Left kidney (tissue), 8 donors: ENCODE results near the gene XAF1. TPM values are rescaled to one million over a fixed set of nuclear protein-coding genes. Genes with fewer than 3 reads are reported as not detected.
A peak's percentile ranks its signal among the peaks of the same experiment; 100 is the strongest.
"Not testable (repeated sequence)": the region's sequence is repeated elsewhere in the genome, so short reads cannot be mapped to it uniquely, and the experiment has no call there.

Experiments
- DNase-seq: peaks from one replicate; pipeline ENCODE4 v3.0.0-alpha.2; 2013
- long read RNA-seq, 8 donors: transcript quantifications; one replicate each; lab custom pipeline, GENCODE V29; 2026
- polyA plus RNA-seq: library from polyadenylated mRNA; unstranded; fragments of 120-200 nt; gene quantifications from one replicate; pipeline ENCODE4 v1.2.1, GENCODE V29; 2013; ENCODE audit not compliant: insufficient read length

XAF1 gene
- 18.8 TPM for polyA plus RNA-seq
- long read RNA-seq, donor 1, partial matches to known transcripts, result 0 of 1 reads
- long read RNA-seq, donor 1, other reads (novel, unspliced or antisense), result 0 of 1 reads
- long read RNA-seq, donor 2, partial matches to known transcripts, result 7 of 8 reads
- long read RNA-seq, donor 2, other reads (novel, unspliced or antisense), result 0 of 8 reads
- long read RNA-seq, donor 3, result 0 reads
- long read RNA-seq, donor 4, result 0 reads
- long read RNA-seq, donor 5, partial matches to known transcripts, result 0 of 1 reads
- long read RNA-seq, donor 5, other reads (novel, unspliced or antisense), result 0 of 1 reads
- long read RNA-seq, donor 6, result 0 reads
- long read RNA-seq, donor 7, result 0 reads
- long read RNA-seq, donor 8, partial matches to known transcripts, result 0 of 1 reads
- long read RNA-seq, donor 8, other reads (novel, unspliced or antisense), result 0 of 1 reads

- DNase-seq, result no peak
These were observed at the start of gene XAF1 for GRCh38 chr17:6755731-6756184. Gene XAF1, plus strand, starts transcription at chr17:6756046. Its CDS starts 33 bp downstream, at chr17:6756079.

GRCh38 chr17:6706499-6706898 lies 49.3 kb upstream of the XAF1 start:
- DNase-seq, result no peak

- no peak for DNase-seq
These were observed 48.9 kb upstream of the XAF1 start for GRCh38 chr17:6706996-6707395.

GRCh38 chr17:6708357-6708961 lies 47.4 kb upstream of the XAF1 start:
- DNase-seq, result no peak

GRCh38 chr17:6710317-6710716 lies 45.5 kb upstream of the XAF1 start:
- DNase-seq, result no peak

- DNase-seq, result no peak
These were observed 44.7 kb upstream of the XAF1 start for GRCh38 chr17:6711081-6711674.

- DNase-seq, result no peak
These were observed 44.2 kb upstream of the XAF1 start for GRCh38 chr17:6711681-6712057.

- DNase-seq, result no peak
These were observed 43.6 kb upstream of the XAF1 start for GRCh38 chr17:6712058-6712853.

GRCh38 chr17:6712854-6713129 lies 43.1 kb upstream of the XAF1 start:
- no peak for DNase-seq

- peak; percentile 37 for DNase-seq
These were observed 42.5 kb upstream of the XAF1 start, which contains the start of gene SLC13A5 for GRCh38 chr17:6713130-6713917. Gene SLC13A5, minus strand, starts transcription at chr17:6713369. Its CDS starts 36 bp downstream, at chr17:6713333.

GRCh38 chr17:6713918-6714271 lies 42.0 kb upstream of the XAF1 start:
- no peak for DNase-seq

GRCh38 chr17:6714315-6714874 lies 41.5 kb upstream of the XAF1 start:
- DNase-seq, result no peak

- no peak for DNase-seq
These were observed 39.1 kb upstream of the XAF1 start for GRCh38 chr17:6716736-6717135.

GRCh38 chr17:6721744-6722143 lies 34.1 kb upstream of the XAF1 start:
- no peak for DNase-seq

- no peak for DNase-seq
These were observed 31.8 kb upstream of the XAF1 start for GRCh38 chr17:6724009-6724408.

GRCh38 chr17:6729531-6729930 lies 26.3 kb upstream of the XAF1 start:
- no peak for DNase-seq

GRCh38 chr17:6746665-6747064 lies 9.2 kb upstream of the XAF1 start:
- not testable (repeated sequence) for DNase-seq

GRCh38 chr17:6748617-6749016 lies 7.2 kb upstream of the XAF1 start:
- no peak for DNase-seq

- DNase-seq, result no peak
These were observed 6.3 kb upstream of the XAF1 start for GRCh38 chr17:6749519-6749918.

- no peak for DNase-seq
These were observed 3.6 kb upstream of the XAF1 start for GRCh38 chr17:6752068-6752909.
